ENCODE results near the gene CDK5RAP3. TPM values are rescaled to one million over a fixed set of nuclear protein-coding genes. Genes with fewer than 3 reads are reported as not detected.

CDK5RAP3 gene
- total and polyA plus RNA-seq, 2 of the 13 experiments (the other 11 are each of a cell fraction or from before 2014, with no cell fraction given) = 128 to 154 TPM

DNA sequence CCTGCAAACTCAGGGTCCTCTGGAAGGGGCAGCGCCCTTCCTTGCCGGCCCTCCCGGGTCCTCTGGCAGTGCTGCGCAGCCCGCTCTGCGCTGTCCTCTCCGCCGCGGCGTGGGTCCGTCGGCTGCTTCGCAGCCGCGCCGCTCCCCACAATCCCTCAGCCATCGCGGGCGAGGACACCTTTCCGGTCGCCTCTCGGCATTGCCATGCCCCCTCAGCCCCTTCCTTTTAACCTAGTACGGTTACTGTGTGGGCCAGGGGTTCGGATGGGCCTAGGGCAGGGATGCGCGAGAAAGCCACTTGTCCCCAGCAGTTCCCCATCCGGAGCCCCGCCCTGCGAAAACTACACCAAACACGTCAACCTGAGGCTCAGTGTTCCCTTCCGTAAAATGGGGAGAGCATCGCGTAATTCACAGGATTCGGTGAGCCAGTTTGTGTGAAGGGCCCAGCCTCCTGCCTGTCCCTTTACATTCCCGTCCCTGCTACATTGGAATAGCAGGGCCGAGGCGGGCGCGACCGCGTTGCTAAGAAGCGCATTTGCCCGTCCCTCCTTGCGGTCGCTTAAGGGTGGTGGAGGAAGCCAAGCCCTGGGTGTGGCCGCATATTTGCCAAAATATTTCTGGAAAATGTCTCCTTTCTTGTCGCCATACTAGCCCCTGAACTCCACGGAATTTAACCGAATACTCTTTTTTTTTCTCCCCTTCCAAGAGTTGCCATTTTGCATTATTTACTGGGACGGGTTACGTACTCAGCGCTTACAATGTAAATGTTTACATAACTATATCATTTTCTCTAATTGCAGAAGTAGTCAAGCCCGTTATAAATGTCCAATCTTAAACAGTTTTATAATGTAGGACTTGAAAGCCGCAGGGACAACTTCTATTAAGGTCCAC is 53.5 kb downstream of the CDK5RAP3 start (continued):
- TF ChIP-seq CHD2 (IDR thresholded peaks at IDR 0.05; ENCODE audit: low read depth, low read length) = 0 out of 2 replicates have a peak, but pooled peaks have one; percentile 5
- no peak for TF ChIP-seq NKX3-1 (CRISPR knock-in tag; IDR thresholded peaks at IDR 0.05)
- 0 out of 2 replicates have a peak, but pooled peaks have one; percentile 33 for TF ChIP-seq ZNF589 (CRISPR knock-in tag; conservative IDR thresholded peaks at IDR 0.05)
- TF ChIP-seq NR2F1 (CRISPR knock-in tag; IDR thresholded peaks at IDR 0.05) = 0 out of 4 replicates have a peak, but pooled peaks of 1 of the 2 experiments have one; percentile 39
- TF ChIP-seq KDM1A (CRISPR knock-in tag; IDR thresholded peaks at IDR 0.05) = peak; percentile 87
- TF ChIP-seq, protein P1, sequence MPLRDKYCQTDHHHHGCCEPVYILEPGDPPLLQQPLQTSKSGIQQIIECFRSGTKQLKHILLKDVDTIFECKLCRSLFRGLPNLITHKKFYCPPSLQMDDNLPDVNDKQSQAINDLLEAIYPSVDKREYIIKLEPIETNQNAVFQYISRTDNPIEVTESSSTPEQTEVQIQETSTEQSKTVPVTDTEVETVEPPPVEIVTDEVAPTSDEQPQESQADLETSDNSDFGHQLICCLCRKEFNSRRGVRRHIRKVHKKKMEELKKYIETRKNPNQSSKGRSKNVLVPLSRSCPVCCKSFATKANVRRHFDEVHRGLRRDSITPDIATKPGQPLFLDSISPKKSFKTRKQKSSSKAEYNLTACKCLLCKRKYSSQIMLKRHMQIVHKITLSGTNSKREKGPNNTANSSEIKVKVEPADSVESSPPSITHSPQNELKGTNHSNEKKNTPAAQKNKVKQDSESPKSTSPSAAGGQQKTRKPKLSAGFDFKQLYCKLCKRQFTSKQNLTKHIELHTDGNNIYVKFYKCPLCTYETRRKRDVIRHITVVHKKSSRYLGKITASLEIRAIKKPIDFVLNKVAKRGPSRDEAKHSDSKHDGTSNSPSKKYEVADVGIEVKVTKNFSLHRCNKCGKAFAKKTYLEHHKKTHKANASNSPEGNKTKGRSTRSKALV (CRISPR knock-in tag; IDR thresholded peaks at IDR 0.05) = 0 out of 2 replicates have a peak, but pooled peaks have one; percentile 6
- TF ChIP-seq PAWR (CRISPR knock-in tag; IDR thresholded peaks at IDR 0.05; ENCODE audit: borderline replicate concordance) = 0 out of 2 replicates have a peak, but pooled peaks have one; percentile 29
- TF ChIP-seq ZFY (CRISPR knock-in tag; IDR thresholded peaks at IDR 0.05) = peak; percentile 5; the same call in 1 of the 2 replicates
- peak; percentile 95 for TF ChIP-seq ZMYM3 (CRISPR knock-in tag; IDR thresholded peaks at IDR 0.05)
- TF ChIP-seq ADNP (CRISPR knock-in tag; IDR thresholded peaks at IDR 0.05) = peak; percentile 65; the same call in 1 of the 2 replicates
- TF ChIP-seq NONO (IDR thresholded peaks at IDR 0.05) = no peak
- peak; percentile 45; the same call in 1 of the 2 replicates for TF ChIP-seq NONO (CRISPR knock-in tag; conservative IDR thresholded peaks at IDR 0.05)
- TF ChIP-seq SRSF4 (IDR thresholded peaks at IDR 0.05; ENCODE audit: low read depth, low read length, poor library complexity, severe bottlenecking) = no peak
- TF ChIP-seq ZNF629 (CRISPR knock-in tag; conservative IDR thresholded peaks at IDR 0.05) = peak; percentile 99
- 0 out of 2 replicates have a peak, but pooled peaks have one; percentile 30 for TF ChIP-seq ZNF615 (CRISPR knock-in tag; IDR thresholded peaks at IDR 0.05; ENCODE audit: borderline replicate concordance)
- TF ChIP-seq ZNF776 (CRISPR knock-in tag; IDR thresholded peaks at IDR 0.05) = 0 out of 2 replicates have a peak, but pooled peaks have one; percentile 85
- TF ChIP-seq SOX13 (IDR thresholded peaks at IDR 0.05) = no peak
- TF ChIP-seq SOX13 (CRISPR knock-in tag; conservative IDR thresholded peaks at IDR 0.05 in 1 of 2, IDR thresholded peaks at IDR 0.05 in 1 of 2) = 0 out of 4 replicates have a peak, but pooled peaks of 1 of the 2 experiments have one; percentile 29
- no peak for TF ChIP-seq TCF12 (IDR thresholded peaks at IDR 0.05)
- TF ChIP-seq TCF12 (CRISPR knock-in tag; IDR thresholded peaks at IDR 0.05) = 0 out of 2 replicates have a peak, but pooled peaks have one; percentile 55
- peak; percentile 56 for TF ChIP-seq U2AF1 (optimal IDR thresholded peaks at IDR 0.05; ENCODE audit: low read depth, low read length)
- TF ChIP-seq, protein P2, sequence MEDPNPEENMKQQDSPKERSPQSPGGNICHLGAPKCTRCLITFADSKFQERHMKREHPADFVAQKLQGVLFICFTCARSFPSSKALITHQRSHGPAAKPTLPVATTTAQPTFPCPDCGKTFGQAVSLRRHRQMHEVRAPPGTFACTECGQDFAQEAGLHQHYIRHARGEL (CRISPR knock-in tag; IDR thresholded peaks at IDR 0.05) = 0 out of 2 replicates have a peak, but pooled peaks have one; percentile 73
- no peak for TF ChIP-seq HES4 (CRISPR knock-in tag; IDR thresholded peaks at IDR 0.05; ENCODE audit: borderline replicate concordance)
- TF ChIP-seq ZNF510 (CRISPR knock-in tag; IDR thresholded peaks at IDR 0.05; ENCODE audit: low read depth) = peak; percentile 82; the same call in 1 of the 2 replicates
- peak; percentile 7 for TF ChIP-seq AGO1 (IDR thresholded peaks at IDR 0.05; ENCODE audit: low read depth, low read length, poor library complexity, severe bottlenecking)
